Anterior cingulate cortex (tissue), 58 donors: ENCODE data around the gene NPB.

ENCODE experiments used
- DNase-seq, 58 donors: peaks; one replicate each; lab custom pipeline; 2025; lab: John Stamatoyannopoulos, UW

Gene NPB

GRCh38 chr17:81898029-81898866 lies 3.8 kb upstream of the NPB start:
- peak in 11 of 58 donors; percentile 18 to 69 (median 28) for DNase-seq

GRCh38 chr17:81898885-81899284 lies 3.2 kb upstream of the NPB start:
- no peak for DNase-seq

GRCh38 chr17:81899514-81900166 lies 2.4 kb upstream of the NPB start:
- DNase-seq, result no peak

GRCh38 chr17:81900181-81900820 lies 1.7 kb upstream of the NPB start:
- DNase-seq, result no peak

GRCh38 chr17:81901167-81902022 lies 643 bp upstream of the NPB start:
- DNase-seq, result no peak

- DNase-seq, result no peak
Observed at GRCh38 chr17:81902653-81903414, 796 bp downstream of the NPB start.

GRCh38 chr17:81903415-81903831 lies 1.4 kb downstream of the NPB start:
- no peak for DNase-seq

- DNase-seq, result no peak
Observed at GRCh38 chr17:81903896-81904599, 2.0 kb downstream of the NPB start.

- DNase-seq, result no peak
Observed at GRCh38 chr17:81904600-81905423, 2.8 kb downstream of the NPB start.

- DNase-seq, result no peak
Observed at GRCh38 chr17:81905424-81905875, 3.4 kb downstream of the NPB start.

GRCh38 chr17:81905993-81906392 lies 4.0 kb downstream of the NPB start:
- DNase-seq, result no peak

GRCh38 chr17:81906476-81907218 lies 4.6 kb downstream of the NPB start:
- DNase-seq, result no peak

- no peak for DNase-seq
Observed at GRCh38 chr17:81907219-81908145, 5.4 kb downstream of the NPB start.

GRCh38 chr17:81908793-81909192 lies 6.8 kb downstream of the NPB start:
- no peak for DNase-seq

GRCh38 chr17:81909231-81909630 lies 7.2 kb downstream of the NPB start:
- no peak for DNase-seq
